MM.1S (cell line): ENCODE data around the gene DNAI2.

Experiments
- DNase-seq: peaks from one replicate; pipeline ENCODE4 v3.0.0-alpha.2; 2015
- H2AFZ ChIP-seq: fragments of 300-600 bp; sonication (generic); 2 replicates; pipeline ENCODE4 v1.6.0; 2016; ENCODE audit warnings: antibody characterized with exemption, low read length
- H3F3A ChIP-seq: fragments of 300-600 bp; sonication (generic); 2 replicates; pipeline ENCODE4 v1.6.1; 2016; ENCODE audit warnings: mild to moderate bottlenecking, antibody characterized with exemption, low read length, moderate library complexity, mixed read lengths; ENCODE audit not compliant: insufficient read depth
- H3K27ac ChIP-seq: fragments of 300-600 bp; sonication (generic); 2 replicates; pipeline ENCODE4 v1.5.1; 2016; ENCODE audit warnings: mild to moderate bottlenecking, low read length
- H3K27me3 ChIP-seq: fragments of 300-600 bp; sonication (generic); replicated peaks from 2 replicates; pipeline ENCODE4 v1.6.0; 2016; ENCODE audit warnings: low read length; ENCODE audit not compliant: insufficient read depth
- H3K36me3 ChIP-seq: fragments of 300-600 bp; sonication (generic); replicated peaks from 2 replicates; pipeline ENCODE4 v1.6.1; 2016; ENCODE audit warnings: mild to moderate bottlenecking, low read length, mixed read lengths; ENCODE audit not compliant: insufficient read depth
- H3K4me1 ChIP-seq: fragments of 300-600 bp; sonication (generic); 2 replicates; pipeline ENCODE4 v1.6.1; 2016; ENCODE audit warnings: low read length, mixed read lengths
- H3K4me2 ChIP-seq: fragments of 300-600 bp; sonication (generic); 2 replicates; pipeline ENCODE4 v1.6.0; 2016; ENCODE audit warnings: low read depth, low read length
- H3K4me3 ChIP-seq: fragments of 300-600 bp; sonication (generic); 2 replicates; pipeline ENCODE4 v1.5.1; 2016; ENCODE audit warnings: low read length, mixed read lengths
- H3K79me2 ChIP-seq: fragments of 300-600 bp; sonication (generic); 2 replicates; pipeline ENCODE4 v1.6.1; 2016; ENCODE audit warnings: mixed run types, low read length, mixed read lengths
- H3K9ac ChIP-seq: fragments of 300-600 bp; sonication (generic); 2 replicates; pipeline ENCODE4 v1.6.1; 2016; ENCODE audit warnings: low read length, mixed read lengths
- H3K9me2 ChIP-seq: fragments of 300-600 bp; sonication (generic); replicated peaks from 2 replicates; pipeline ENCODE4 v1.6.1; 2016; ENCODE audit warnings: mild to moderate bottlenecking, low read length, mixed read lengths; ENCODE audit not compliant: insufficient read depth
- H3K9me3 ChIP-seq: fragments of 300-600 bp; sonication (generic); replicated peaks from 2 replicates; pipeline ENCODE4 v1.6.1; 2016; ENCODE audit warnings: mild to moderate bottlenecking, low read length, mixed read lengths; ENCODE audit not compliant: insufficient read depth
- H4K20me1 ChIP-seq: fragments of 300-600 bp; sonication (generic); 2 replicates; pipeline ENCODE4 v1.6.1; 2016; ENCODE audit warnings: mild to moderate bottlenecking, low read length, moderate library complexity, mixed read lengths; ENCODE audit not compliant: insufficient read depth
- EZH2 ChIP-seq: fragments of 300-600 bp; sonication (generic); optimal IDR thresholded peaks from 2 replicates; pipeline ENCODE3; 2017; ENCODE audit warnings: low read depth, mild to moderate bottlenecking, antibody characterized with exemption, low read length, mixed read lengths
- EZH2phosphoT487 ChIP-seq: fragments of 300-600 bp; sonication (generic); IDR thresholded peaks from 2 replicates; pipeline ENCODE4 v1.6.1; 2018; ENCODE audit warnings: antibody characterized with exemption, low read length
- TF ChIP-seq, protein P1 (sequence below): fragments of 300-600 bp; sonication (generic); IDR thresholded peaks from 2 replicates; pipeline ENCODE4 v1.5.1; 2016; ENCODE audit warnings: antibody characterized with exemption, low read length, mixed read lengths

The DNAI2 gene

DNA sequence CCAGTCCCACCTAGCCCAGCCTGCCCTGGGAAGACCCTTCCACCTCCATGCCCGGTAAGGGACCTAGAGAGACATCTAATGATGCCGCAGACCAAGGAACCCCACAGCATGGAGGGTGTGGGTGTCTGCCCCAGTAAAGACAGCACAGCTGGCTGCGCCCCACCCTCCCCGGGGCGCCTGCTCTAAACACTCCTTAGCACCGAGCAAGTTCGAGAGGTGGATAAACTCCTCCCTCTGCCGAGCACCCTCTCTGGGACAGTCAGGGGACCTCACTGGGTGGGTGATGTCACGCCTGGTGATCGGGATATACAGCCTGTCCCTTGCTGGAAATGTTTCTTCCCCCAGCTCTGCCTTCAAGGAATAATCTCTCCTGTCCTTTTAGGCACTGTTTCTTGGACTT is 16.7 kb upstream of the DNAI2 start:
- no peaks in the 10 kb centered on the region for H4K20me1 ChIP-seq
- no peaks in the 10 kb centered on the region for H3K4me1 ChIP-seq
- no peaks in the 10 kb centered on the region for H3K79me2 ChIP-seq
- H3K27me3 ChIP-seq: peaks cover 87% of the 10 kb centered on the region
- no peak overlapping the region for H3K4me3 ChIP-seq
- H3K4me2 ChIP-seq: no peak overlapping the region
- H3K9me2 ChIP-seq: no peaks in the 10 kb centered on the region
- no peaks in the 10 kb centered on the region for H3F3A ChIP-seq
- H3K27ac ChIP-seq: no peak overlapping the region
- TF ChIP-seq, protein P1, sequence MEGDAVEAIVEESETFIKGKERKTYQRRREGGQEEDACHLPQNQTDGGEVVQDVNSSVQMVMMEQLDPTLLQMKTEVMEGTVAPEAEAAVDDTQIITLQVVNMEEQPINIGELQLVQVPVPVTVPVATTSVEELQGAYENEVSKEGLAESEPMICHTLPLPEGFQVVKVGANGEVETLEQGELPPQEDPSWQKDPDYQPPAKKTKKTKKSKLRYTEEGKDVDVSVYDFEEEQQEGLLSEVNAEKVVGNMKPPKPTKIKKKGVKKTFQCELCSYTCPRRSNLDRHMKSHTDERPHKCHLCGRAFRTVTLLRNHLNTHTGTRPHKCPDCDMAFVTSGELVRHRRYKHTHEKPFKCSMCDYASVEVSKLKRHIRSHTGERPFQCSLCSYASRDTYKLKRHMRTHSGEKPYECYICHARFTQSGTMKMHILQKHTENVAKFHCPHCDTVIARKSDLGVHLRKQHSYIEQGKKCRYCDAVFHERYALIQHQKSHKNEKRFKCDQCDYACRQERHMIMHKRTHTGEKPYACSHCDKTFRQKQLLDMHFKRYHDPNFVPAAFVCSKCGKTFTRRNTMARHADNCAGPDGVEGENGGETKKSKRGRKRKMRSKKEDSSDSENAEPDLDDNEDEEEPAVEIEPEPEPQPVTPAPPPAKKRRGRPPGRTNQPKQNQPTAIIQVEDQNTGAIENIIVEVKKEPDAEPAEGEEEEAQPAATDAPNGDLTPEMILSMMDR: no peak
- TF ChIP-seq EZH2 (no peak), EZH2phosphoT487 (no peak)
- H3K9ac ChIP-seq: no peak overlapping the region
- H3K36me3 ChIP-seq: no peaks in the 10 kb centered on the region
- H2AFZ ChIP-seq: no peak overlapping the region
- no peaks in the 10 kb centered on the region for H3K9me3 ChIP-seq
- DNase-seq: no peak

DNA sequence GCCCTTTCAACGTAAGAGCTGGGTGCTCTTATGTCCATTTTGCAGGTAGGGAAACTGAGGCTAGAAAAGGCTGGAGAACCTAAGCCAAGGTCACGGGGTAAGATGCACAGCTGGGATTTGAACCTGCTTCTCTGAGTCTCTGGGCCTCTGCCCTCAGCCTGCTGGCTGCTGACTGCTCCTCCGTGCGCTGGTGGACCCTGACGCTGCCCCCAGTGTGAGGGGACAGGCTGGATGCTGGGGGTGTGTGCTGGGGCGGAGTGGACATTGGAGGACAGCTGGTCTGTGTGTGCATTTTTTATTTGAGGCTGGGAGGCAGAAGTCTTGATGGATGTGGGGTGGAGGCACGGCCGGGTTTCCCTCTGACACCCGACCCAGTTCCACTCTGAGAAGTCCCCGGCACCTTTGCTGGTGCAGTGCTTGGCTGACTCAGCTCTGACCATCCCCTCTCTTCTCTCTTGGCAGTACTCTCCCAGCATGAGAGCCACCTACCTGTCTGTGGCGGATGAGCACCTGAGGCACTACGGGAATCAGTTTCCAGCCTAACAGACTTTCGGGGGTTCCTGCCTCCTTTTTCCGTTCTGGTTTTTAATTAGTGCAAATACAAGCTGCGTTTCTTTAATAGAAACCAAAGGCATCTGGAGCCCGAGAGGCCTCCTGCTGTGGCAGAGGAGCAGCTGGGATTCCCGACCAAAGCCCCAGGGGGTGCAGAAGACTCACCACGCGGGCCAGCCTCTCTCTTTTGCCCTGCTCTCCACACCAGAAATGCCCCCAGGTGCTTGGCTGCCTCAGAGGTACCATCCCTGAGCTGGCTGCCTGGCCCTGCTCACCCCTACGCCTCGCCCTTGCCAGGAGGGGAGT is 14.1 kb upstream of the DNAI2 start:
- H3F3A ChIP-seq: no peaks in the 10 kb centered on the region
- no peak overlapping the region for H3K4me2 ChIP-seq
- H3K27ac ChIP-seq: no peak overlapping the region
- H4K20me1 ChIP-seq: no peaks in the 10 kb centered on the region
- H3K4me3 ChIP-seq: no peak overlapping the region
- H3K9me3 ChIP-seq: no peaks in the 10 kb centered on the region
- H3K9ac ChIP-seq: no peak overlapping the region
- H3K27me3 ChIP-seq: peaks cover 80% of the 10 kb centered on the region
- H2AFZ ChIP-seq: no peak overlapping the region
- H3K79me2 ChIP-seq: no peaks in the 10 kb centered on the region
- no peak for DNase-seq
- H3K4me1 ChIP-seq: no peaks in the 10 kb centered on the region
- H3K36me3 ChIP-seq: no peaks in the 10 kb centered on the region
- no peaks in the 10 kb centered on the region for H3K9me2 ChIP-seq
- TF ChIP-seq EZH2 (no peak), EZH2phosphoT487 (no peak)
- TF ChIP-seq, protein P1: no peak

DNA sequence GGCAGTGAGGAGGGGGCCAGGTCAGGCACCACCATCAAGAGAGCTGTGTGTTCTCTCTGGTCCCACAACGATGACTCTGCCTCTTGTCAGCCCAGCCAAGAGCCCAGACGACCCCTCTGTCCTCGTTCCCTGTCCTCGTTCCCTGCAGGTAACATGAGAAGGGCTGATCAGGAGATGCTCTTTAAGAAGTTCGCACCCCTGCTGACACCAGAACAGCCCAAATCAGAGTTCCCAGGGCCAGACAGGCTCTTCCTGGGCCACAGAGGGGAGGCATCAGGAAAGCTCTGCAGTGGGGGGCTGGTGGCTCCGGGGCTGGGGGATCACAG is 13.5 kb upstream of the DNAI2 start:
- DNase-seq: no peak
- Histone ChIP-seq H3K4me3 (no peak overlapping the region), H2AFZ (no peak overlapping the region), H3K4me1 (no peaks in the 10 kb centered on the region), H3K27ac (no peak overlapping the region), H3K36me3 (no peaks in the 10 kb centered on the region), H4K20me1 (no peaks in the 10 kb centered on the region), H3K9ac (no peak overlapping the region), H3K4me2 (no peak overlapping the region), H3F3A (no peaks in the 10 kb centered on the region), H3K9me3 (no peaks in the 10 kb centered on the region), H3K27me3 (peaks cover 83% of the 10 kb centered on the region), H3K79me2 (no peaks in the 10 kb centered on the region), H3K9me2 (no peaks in the 10 kb centered on the region)
- TF ChIP-seq EZH2phosphoT487 (no peak), EZH2 (no peak)
- TF ChIP-seq, protein P1: no peak
